Measurements from ENCODE around the gene PPIP5K1.
A peak's percentile ranks its signal among the peaks of the same experiment; 100 is the strongest.

GRCh38 chr15:43514241-43515057 is 75.6 kb downstream of the PPIP5K1 start:
- TF ChIP-seq CHCHD3 (CRISPR knock-in tag; IDR thresholded peaks at IDR 0.05) = no peak
- TF ChIP-seq ZBTB8A (IDR thresholded peaks at IDR 0.05; ENCODE audit: partially characterized antibody) = no peak
- no peak for TF ChIP-seq THAP7 (CRISPR knock-in tag; IDR thresholded peaks at IDR 0.05)
- peak; percentile 68 to 74 (median 74) for TF ChIP-seq CTCF (IDR thresholded peaks at IDR 0.05 in 2 of 3, conservative IDR thresholded peaks at IDR 0.05 in 1 of 3; ENCODE audit: insufficient read depth in 2 of 3, low read depth in 1 of 3, low read length in 3 of 3)
- TF ChIP-seq GTF2E2 (tag; IDR thresholded peaks at IDR 0.05) = no peak
- no peak for TF ChIP-seq MAX (CRISPR knock-in tag; IDR thresholded peaks at IDR 0.05)
- TF ChIP-seq EZH2 (IDR thresholded peaks at IDR 0.05; ENCODE audit: borderline replicate concordance, low read depth, low read length) = no peak
- no peak for TF ChIP-seq NR2F6 (CRISPR knock-in tag; IDR thresholded peaks at IDR 0.05)
- 0 out of 2 replicates have a peak, but pooled peaks have one; percentile 1 for TF ChIP-seq MAFK (IDR thresholded peaks at IDR 0.05; ENCODE audit: low read length)
- no peak for TF ChIP-seq ZNF165 (CRISPR knock-in tag; IDR thresholded peaks at IDR 0.05; ENCODE audit: borderline replicate concordance)
- peak; percentile 38 to 45; a peak in 3 of 4 replicates for TF ChIP-seq NRF1 (conservative IDR thresholded peaks at IDR 0.05 in 1 of 2, IDR thresholded peaks at IDR 0.05 in 1 of 2)
- no peak for TF ChIP-seq USF2 (CRISPR knock-in tag; IDR thresholded peaks at IDR 0.05)

Data from K562 (cell line).